Endothelial cell of umbilical vein (primary cell): ENCODE measurements around the gene MBNL2. TPM values are rescaled to one million over a fixed set of nuclear protein-coding genes. Genes with fewer than 3 reads are reported as not detected.

ENCODE experiments used
- BruUV-seq: library from RNA; stranded (reverse); fragments of 400-500 nt; replicated peaks from 2 replicates; lab custom pipeline; 2021; lab: Mats Ljungman, UMichigan
- CTCF ChIA-PET: fragments of 300-600, 350-600 bp; sonication (Branson Sonifier 250); formaldehyde crosslinking; loops from one replicate; lab custom pipeline; 2021; ENCODE audit warnings: antibody characterized with exemption, inconsistent platforms; lab: Charles Lee
- POLR2A ChIA-PET: fragments of 300-600, 350-600 bp; sonication (Branson Sonifier 250); formaldehyde crosslinking; loops from one replicate; lab custom pipeline; 2021; ENCODE audit warnings: antibody characterized with exemption, inconsistent platforms; lab: Charles Lee
- DNase-seq: peaks from one replicate; pipeline ENCODE4 v3.0.0-alpha.2; 2011; ENCODE audit warnings: low read depth, low spot score
- FAIRE-seq: peaks from 2 replicates; lab custom pipeline; 2011; peaks lifted over from hg19 to GRCh38; lab: Jason Lieb, UNC
- H2AFZ ChIP-seq: 2 replicates; pipeline ENCODE4 v1.6.0; 2012; ENCODE audit warnings: low read depth, low read length, control low read depth, inconsistent platforms
- H3K27ac ChIP-seq: 2 replicates; pipeline ENCODE4 v1.5.1; 2011; ENCODE audit warnings: low read depth, mild to moderate bottlenecking, control low read depth, low read length, moderate library complexity; ENCODE audit not compliant: insufficient read depth
- H3K27me3 ChIP-seq, 2 experiments: 2 replicates each; pipeline versions ENCODE4 v1.6.0 to v1.6.1; 2011; ENCODE audit warnings: low read length in 2 of 2, mixed read lengths in 1 of 2; ENCODE audit not compliant: control insufficient read depth in 2 of 2, insufficient read depth in 2 of 2
- H3K36me3 ChIP-seq, 2 experiments: 2 replicates in 1 of 2; 3 replicates in 1 of 2; pipeline ENCODE4 v1.5.1; 2011; ENCODE audit warnings: low read length in 2 of 2, mild to moderate bottlenecking in 1 of 2, moderate library complexity in 1 of 2; ENCODE audit not compliant: control insufficient read depth in 2 of 2, insufficient read depth in 2 of 2; ENCODE audit errors: extremely low read depth in 1 of 2
- H3K4me1 ChIP-seq: 3 replicates; pipeline ENCODE4 v1.5.1; 2011; ENCODE audit warnings: mild to moderate bottlenecking, low read length; ENCODE audit not compliant: control insufficient read depth, insufficient read depth; ENCODE audit errors: extremely low read depth
- H3K4me2 ChIP-seq: 2 replicates; pipeline ENCODE4 v1.6.1; 2011; ENCODE audit warnings: low read length, control low read depth, mixed read lengths; ENCODE audit not compliant: insufficient read depth
- H3K4me3 ChIP-seq, 3 experiments: fragments of 200-600 bp in 1 of 3; sonication (generic), shearing (Covaris generic) in 1 of 3; replicated peaks in 1 of 3; 2 replicates each; pipeline ENCODE4 v1.5.1; 2011 to 2016; ENCODE audit warnings: control low read depth in 3 of 3, low read length in 3 of 3, mild to moderate bottlenecking in 2 of 3, inconsistent platforms in 1 of 3, low read depth in 1 of 3, moderate library complexity in 1 of 3; ENCODE audit not compliant: insufficient read depth in 1 of 3
- H3K79me2 ChIP-seq: 2 replicates; pipeline ENCODE4 v1.6.0; 2012; ENCODE audit warnings: low read length, inconsistent platforms; ENCODE audit not compliant: control insufficient read depth, insufficient read depth
- H3K9ac ChIP-seq: replicated peaks from 2 replicates; pipeline ENCODE3; 2011; ENCODE audit warnings: low read length, control low read depth; ENCODE audit not compliant: insufficient read depth; ENCODE audit errors: extremely low read depth
- H3K9me1 ChIP-seq: replicated peaks from 3 replicates; pipeline ENCODE4 v1.6.0; 2011; ENCODE audit warnings: mild to moderate bottlenecking, low read length; ENCODE audit not compliant: control insufficient read depth, insufficient read depth; ENCODE audit errors: extremely low read depth
- H3K9me3 ChIP-seq: replicated peaks from 2 replicates; pipeline ENCODE4 v1.5.1; 2012; ENCODE audit warnings: low read length, inconsistent platforms; ENCODE audit not compliant: control insufficient read depth, insufficient read depth
- H4K20me1 ChIP-seq: replicated peaks from 2 replicates; pipeline ENCODE3; 2011; ENCODE audit warnings: mild to moderate bottlenecking, low read length; ENCODE audit not compliant: control insufficient read depth, insufficient read depth; ENCODE audit errors: extremely low read depth
- EZH2 ChIP-seq: IDR thresholded peaks from 2 replicates; pipeline ENCODE4 v1.6.1; 2012; ENCODE audit warnings: borderline replicate concordance, low read depth, mild to moderate bottlenecking, moderate library complexity, low read length, inconsistent platforms; ENCODE audit not compliant: severe bottlenecking
- FOS ChIP-seq: IDR thresholded peaks from 2 replicates; pipeline ENCODE4 v1.6.1; 2011; ENCODE audit warnings: mild to moderate bottlenecking, low read length, moderate library complexity, borderline replicate concordance; ENCODE audit not compliant: insufficient read depth
- GATA2 ChIP-seq: IDR thresholded peaks from 2 replicates; pipeline ENCODE4 v1.7.0; 2011; ENCODE audit warnings: low read depth, mild to moderate bottlenecking, moderate library complexity, mixed read lengths, low read length; ENCODE audit not compliant: insufficient read length, insufficient read depth
- JUN ChIP-seq: IDR thresholded peaks from 2 replicates; pipeline ENCODE4 v1.6.1; 2011; ENCODE audit warnings: borderline replicate concordance, low read depth; ENCODE audit not compliant: insufficient read length, insufficient read depth
- MYC ChIP-seq: IDR thresholded peaks from one replicate; pipeline ENCODE4 v1.6.1; 2011; ENCODE audit warnings: mild to moderate bottlenecking, low read depth, low read length
- POLR2A ChIP-seq: IDR thresholded peaks from 2 replicates; pipeline ENCODE4 v1.6.1; 2012; ENCODE audit warnings: low read depth, mild to moderate bottlenecking, control low read depth, low read length
- POLR2AphosphoS5 ChIP-seq: IDR thresholded peaks from 2 replicates; pipeline ENCODE4 v1.6.1; 2012; ENCODE audit warnings: low read depth, mild to moderate bottlenecking, control low read depth, low read length, moderate library complexity; ENCODE audit not compliant: insufficient read depth
- dilution Hi-C: fragments of 300-500 bp; cut with MboI; formaldehyde crosslinking; loops from one replicate; pipeline ENCODE4 v1.15.0; 2019; ENCODE audit warnings: low sequenced_read_pairs; ENCODE audit not compliant: extremely low pct_ligation_motif_present
- intact Hi-C: fragments of 100-400 bp; cut with micrococcal nuclease; formaldehyde crosslinking; loops from one replicate; pipeline ENCODE4 v1.10.0; 2022
- polyA plus RNA-seq, 4 experiments: library from polyadenylated mRNA; depleted of rRNA in 3 of 4; stranded (reverse) in 3 of 4; unstranded in 1 of 4; fragments of >200 nt; gene quantifications; 2 replicates each; pipeline versions ENCODE4 v1.2.1 to v1.2.3, GENCODE V29; 2011 to 2012; ENCODE audit warnings: missing spikeins in 1 of 4
- total RNA-seq: library from RNA; stranded (reverse); gene quantifications from 2 replicates; pipeline ENCODE4 v1.2.3, GENCODE V29; 2021
- TF ChIP-seq, protein P1 (sequence below): IDR thresholded peaks from 2 replicates; pipeline ENCODE4 v1.6.1; 2011; ENCODE audit not compliant: insufficient read depth, insufficient read length
- TF ChIP-seq, protein P2 (sequence below), 2 donors: IDR thresholded peaks; 1 replicate in 1 of 2; 2 replicates in 1 of 2; pipeline ENCODE4 v1.5.1; 2011; ENCODE audit warnings: low read length in 2 of 2, mild to moderate bottlenecking in 2 of 2, moderate library complexity in 2 of 2, control low read depth in 1 of 2, inconsistent platforms in 1 of 2, low read depth in 1 of 2; ENCODE audit not compliant: insufficient read depth in 1 of 2; ENCODE audit errors: extremely low read depth in 1 of 2

The MBNL2 gene
- total and polyA plus RNA-seq, 2 donors (not counting 3 experiments of a cell fraction or from before 2014, with no cell fraction given), result 32.9 to 76.5 TPM

DNA sequence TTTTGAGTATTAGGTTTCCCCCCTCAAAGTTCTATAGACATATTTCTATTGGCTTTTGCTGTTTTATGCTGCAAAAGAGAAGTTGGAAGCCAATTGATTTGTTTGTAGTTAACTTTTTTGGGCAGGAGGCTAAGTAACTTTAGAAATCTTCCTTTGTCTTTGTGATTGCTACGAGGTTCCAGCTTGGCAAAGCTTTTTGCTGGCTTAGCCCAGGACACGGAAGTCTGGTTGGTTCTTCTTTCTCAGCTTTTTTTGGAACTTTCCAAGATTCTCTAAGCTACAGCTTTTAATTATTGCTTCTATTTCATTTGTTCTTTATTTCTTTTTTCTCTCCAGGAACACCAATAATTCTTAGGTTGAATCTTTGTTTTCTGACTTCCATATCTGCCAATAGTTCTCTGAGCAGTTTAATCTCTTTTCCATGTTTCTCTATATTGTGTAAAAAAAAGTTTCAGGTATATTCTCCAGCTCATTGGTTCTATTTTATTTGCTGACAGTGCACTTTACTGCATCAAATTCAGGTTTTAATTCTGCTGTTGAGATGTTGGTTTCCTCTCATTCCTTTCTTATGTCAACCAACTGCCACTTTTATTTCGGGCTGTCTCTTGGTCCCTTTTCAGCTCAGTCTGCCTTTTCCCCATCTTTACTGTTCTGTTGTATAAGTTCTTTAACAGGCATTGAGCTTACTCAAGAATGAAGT, 27.8 kb downstream of the MBNL2 start:
- Histone ChIP-seq H3K4me3 (no peak overlapping the region), H3K79me2 (peaks cover 83% of the 10 kb centered on the region), H3K36me3 (no peaks in the 10 kb centered on the region), H3K9ac (peak overlapping the region; percentile 40), H3K4me1 (peaks cover 63% of the 10 kb centered on the region), H3K9me1 (no peaks in the 10 kb centered on the region), H3K4me2 (peak overlapping the region; percentile 78), H2AFZ (no peak overlapping the region), H3K27me3 (no peaks in the 10 kb centered on the region), H3K9me3 (no peaks in the 10 kb centered on the region), H3K27ac (peak overlapping the region; percentile 39), H4K20me1 (no peaks in the 10 kb centered on the region)
- ChIA-PET CTCF (interaction anchor here (0.7 to 2.2 kb wide), 18 partner anchors 8 to 232 kb away, joined by 3 to 16 read pairs (median 5); partner anchors contain the start of gene MBNL2), POLR2A (interaction anchor here (0.7 to 1.1 kb wide), 3 partner anchors 8 to 21 kb away, joined by 3 to 4 read pairs (median 3); no protein-coding TSS in a partner anchor)
- TF ChIP-seq, protein P1, sequence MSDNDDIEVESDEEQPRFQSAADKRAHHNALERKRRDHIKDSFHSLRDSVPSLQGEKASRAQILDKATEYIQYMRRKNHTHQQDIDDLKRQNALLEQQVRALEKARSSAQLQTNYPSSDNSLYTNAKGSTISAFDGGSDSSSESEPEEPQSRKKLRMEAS, result no peak
- TF ChIP-seq, protein P2, sequence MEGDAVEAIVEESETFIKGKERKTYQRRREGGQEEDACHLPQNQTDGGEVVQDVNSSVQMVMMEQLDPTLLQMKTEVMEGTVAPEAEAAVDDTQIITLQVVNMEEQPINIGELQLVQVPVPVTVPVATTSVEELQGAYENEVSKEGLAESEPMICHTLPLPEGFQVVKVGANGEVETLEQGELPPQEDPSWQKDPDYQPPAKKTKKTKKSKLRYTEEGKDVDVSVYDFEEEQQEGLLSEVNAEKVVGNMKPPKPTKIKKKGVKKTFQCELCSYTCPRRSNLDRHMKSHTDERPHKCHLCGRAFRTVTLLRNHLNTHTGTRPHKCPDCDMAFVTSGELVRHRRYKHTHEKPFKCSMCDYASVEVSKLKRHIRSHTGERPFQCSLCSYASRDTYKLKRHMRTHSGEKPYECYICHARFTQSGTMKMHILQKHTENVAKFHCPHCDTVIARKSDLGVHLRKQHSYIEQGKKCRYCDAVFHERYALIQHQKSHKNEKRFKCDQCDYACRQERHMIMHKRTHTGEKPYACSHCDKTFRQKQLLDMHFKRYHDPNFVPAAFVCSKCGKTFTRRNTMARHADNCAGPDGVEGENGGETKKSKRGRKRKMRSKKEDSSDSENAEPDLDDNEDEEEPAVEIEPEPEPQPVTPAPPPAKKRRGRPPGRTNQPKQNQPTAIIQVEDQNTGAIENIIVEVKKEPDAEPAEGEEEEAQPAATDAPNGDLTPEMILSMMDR (IDR thresholded peaks at IDR 0.05; ENCODE audit: extremely low read depth in 1 of 2, insufficient read depth in 1 of 2, low read depth in 1 of 2, low read length in 2 of 2), result no peak
- no peak for TF ChIP-seq GATA2
- TF ChIP-seq MYC, result no peak
- no peak for TF ChIP-seq POLR2A
- TF ChIP-seq POLR2AphosphoS5, result no peak
- no peak for TF ChIP-seq FOS
- no peak for TF ChIP-seq EZH2
- TF ChIP-seq JUN, result no peak
- no TSS peak for BruUV-seq
- intact Hi-C loops (no loop called here), dilution Hi-C loops (no loop called here)
- DNase-seq (no peak), FAIRE-seq (no peak)
